Activated naive CD8-positive, alpha-beta T cell treated with anti-CD3 and anti-CD28 coated beads, Interleukin-2, amount 10 ng/mL, durations not matched to agents 7 days and 5 days (primary cell): Measurements from ENCODE around the gene DDX24. TPM values are rescaled to one million over a fixed set of nuclear protein-coding genes. Genes with fewer than 3 reads are reported as not detected.

Experiments used
- ATAC-seq: fragments of 150-1000 bp; cut with Tn5 transposase; one replicate; pipeline ENCODE4 v1.10.0; 2021; ENCODE audit warnings: low read depth, moderate library complexity
- POLR2A ChIA-PET: fragments of 350-600 bp; sonication (Branson Sonifier 250); formaldehyde crosslinking; loops from one replicate; lab custom pipeline; 2021; ENCODE audit warnings: antibody characterized with exemption; lab: Charles Lee
- DNase-seq: peaks from one replicate; pipeline ENCODE4 v3.0.0; 2021
- H3K27ac Mint-ChIP-seq: one replicate; pipeline ENCODE4 v1.8.0; 2022; ENCODE audit warnings: mild to moderate bottlenecking, mixed read lengths
- H3K27me3 Mint-ChIP-seq: one replicate; pipeline ENCODE4 v1.8.0; 2022; ENCODE audit warnings: mild to moderate bottlenecking, moderate library complexity, mixed read lengths
- H3K36me3 Mint-ChIP-seq: one replicate; pipeline ENCODE4 v1.8.0; 2021; ENCODE audit warnings: mild to moderate bottlenecking, mixed read lengths
- H3K4me1 Mint-ChIP-seq: one replicate; pipeline ENCODE4 v1.8.0; 2021; ENCODE audit warnings: mixed read lengths
- H3K4me3 Mint-ChIP-seq: one replicate; pipeline ENCODE4 v1.8.0; 2022; ENCODE audit warnings: mild to moderate bottlenecking, moderate library complexity, mixed read lengths
- H3K9me3 Mint-ChIP-seq: one replicate; pipeline ENCODE4 v1.8.0; 2021; ENCODE audit warnings: mixed read lengths
- total RNA-seq, 2 experiments: library from RNA; stranded (reverse); gene quantifications; one replicate each; pipeline ENCODE4 v1.2.3, GENCODE V29; 2021

The DDX24 gene
- 100 to 1,000 TPM; 232 to 237 TPM for total RNA-seq

GRCh38 chr14:94080621-94081385, at the start of gene DDX24, which contains the start of gene IFI27L1:
Gene DDX24 (minus strand): TSS chr14:94081202. CDS start chr14:94079742, 1,460 bp downstream.
Gene IFI27L1 (plus strand): TSS chr14:94081310. CDS start chr14:94096938, 15,628 bp downstream.
- peak; percentile 92 for ATAC-seq
- peaks cover 38% of the 10 kb centered on the region for H3K4me1 Mint-ChIP-seq
- H3K36me3 Mint-ChIP-seq: peaks cover 50% of the 10 kb centered on the region
- peak within 1 kb of the TSS; percentile 100 for H3K27ac Mint-ChIP-seq
- H3K9me3 Mint-ChIP-seq: no peaks in the 10 kb centered on the region
- H3K27me3 Mint-ChIP-seq: no peaks in the 10 kb centered on the region
- H3K4me3 Mint-ChIP-seq: peak within 1 kb of the TSS; percentile 99
- DNase-seq: peak; percentile 96
- POLR2A ChIA-PET: interaction anchor here (0.9 to 4.3 kb wide), 13 partner anchors 10 to 118 kb away, joined by 3 to 26 read pairs (median 4); partner anchors contain the start of genes IFI27 and OTUB2

DNA sequence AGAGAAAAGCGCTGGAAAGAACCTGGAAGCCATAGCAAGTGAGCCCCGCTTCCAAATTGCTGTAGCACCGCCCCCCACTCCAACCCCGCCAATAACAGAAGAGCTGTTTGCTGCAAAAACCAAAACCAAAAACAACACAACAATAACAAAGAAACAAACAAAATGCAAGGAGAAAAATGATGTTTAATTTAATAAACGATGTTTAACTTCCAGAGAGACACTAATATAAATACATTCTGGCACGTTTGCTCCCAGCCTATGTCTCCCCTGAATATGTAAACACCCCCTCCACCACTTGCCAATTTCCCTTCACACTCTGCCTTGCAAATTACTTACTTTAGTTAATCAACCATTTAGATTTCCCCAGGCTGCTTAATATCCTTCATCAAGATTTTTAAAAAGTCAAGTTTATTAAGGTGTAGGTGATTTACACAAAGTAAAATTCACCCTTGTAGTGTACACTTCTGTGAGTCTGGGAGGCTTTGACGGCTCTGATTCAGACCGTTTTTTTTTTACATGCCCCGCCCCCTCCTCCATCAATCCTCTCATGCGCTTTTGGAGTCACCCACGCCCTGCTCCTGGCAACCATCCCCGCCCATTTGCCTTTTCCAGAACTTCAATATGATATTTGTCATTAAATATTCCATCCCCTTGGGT, 48.9 kb upstream of the DDX24 start:
- H3K4me3 Mint-ChIP-seq: peak overlapping the region; percentile 95
- POLR2A ChIA-PET: interaction anchor here (0.9 to 2.1 kb wide), 3 partner anchors 13 to 49 kb away, joined by 3 to 11 read pairs (median 4); partner anchors contain the start of genes DDX24, IFI27 and IFI27L1
- ATAC-seq: no peak
- no peaks in the 10 kb centered on the region for H3K9me3 Mint-ChIP-seq
- peaks cover 27% of the 10 kb centered on the region for H3K27me3 Mint-ChIP-seq
- no peaks in the 10 kb centered on the region for H3K36me3 Mint-ChIP-seq
- H3K27ac Mint-ChIP-seq: peak overlapping the region; percentile 50
- H3K4me1 Mint-ChIP-seq: peaks cover 13% of the 10 kb centered on the region
- no peak for DNase-seq

GRCh38 chr14:94129111-94129757, 48.2 kb upstream of the DDX24 start, which contains the start of gene IFI27L2:
Gene IFI27L2 (minus strand): TSS chr14:94129604. CDS start chr14:94129564, 40 bp downstream.
- H3K27ac Mint-ChIP-seq: peak within 1 kb of the TSS; percentile 92
- DNase-seq (peak; percentile 69), ATAC-seq (peak; percentile 97)
- peaks cover 13% of the 10 kb centered on the region for H3K4me1 Mint-ChIP-seq
- H3K27me3 Mint-ChIP-seq: peaks cover 23% of the 10 kb centered on the region
- peak within 1 kb of the TSS; percentile 95 for H3K4me3 Mint-ChIP-seq
- no peaks in the 10 kb centered on the region for H3K36me3 Mint-ChIP-seq
- no peaks in the 10 kb centered on the region for H3K9me3 Mint-ChIP-seq
- POLR2A ChIA-PET: interaction anchor here (0.6 to 2.1 kb wide), 8 partner anchors 10 to 177 kb away, joined by 3 to 11 read pairs (median 4); partner anchors contain the start of genes DDX24, IFI27 and IFI27L1

GRCh38 chr14:94128216-94128839, 47.3 kb upstream of the DDX24 start:
- Mint-ChIP-seq H3K9me3 (no peaks in the 10 kb centered on the region), H3K27me3 (peaks cover 22% of the 10 kb centered on the region), H3K36me3 (no peaks in the 10 kb centered on the region), H3K4me3 (peak overlapping the region; percentile 95), H3K4me1 (peaks cover 13% of the 10 kb centered on the region), H3K27ac (peak overlapping the region; percentile 92)
- ATAC-seq (no peak), DNase-seq (no peak)
- POLR2A ChIA-PET: interaction anchor here (1.3 to 2.1 kb wide), 5 partner anchors 9 to 93 kb away, joined by 3 to 11 read pairs (median 5); partner anchors contain the start of genes DDX24, IFI27 and IFI27L1

- H3K4me3 Mint-ChIP-seq: no peak overlapping the region
- H3K9me3 Mint-ChIP-seq: peaks cover 2% of the 10 kb centered on the region
- POLR2A ChIA-PET: interaction anchor here (1.5 to 2.0 kb wide), 2 partner anchors 8 to 13 kb away, joined by 3 to 5 read pairs; no protein-coding TSS in a partner anchor
These were observed 46.3 kb upstream of the DDX24 start for GRCh38 chr14:94127330-94127729.

DNA sequence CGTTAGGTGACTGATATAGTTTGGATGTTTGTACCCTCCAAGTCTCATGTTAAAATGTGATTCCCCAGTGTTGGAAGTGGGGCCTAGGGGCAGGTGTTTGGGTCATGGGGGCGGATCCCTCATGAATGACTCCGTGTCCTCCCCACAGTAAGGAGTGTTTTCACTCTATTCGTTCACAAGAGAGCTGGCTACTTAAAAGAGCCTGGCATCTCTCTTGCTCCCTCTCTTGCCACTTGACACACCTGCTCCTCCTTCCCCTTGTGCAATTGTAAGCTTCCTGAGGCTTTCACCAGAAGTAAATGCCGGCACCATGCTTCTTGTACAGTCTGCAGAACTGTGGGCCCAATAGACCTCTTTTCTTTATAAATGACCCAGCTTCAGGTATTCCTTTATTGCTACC, 45.8 kb upstream of the DDX24 start:
- Mint-ChIP-seq H3K36me3 (no peaks in the 10 kb centered on the region), H3K27me3 (peaks cover 13% of the 10 kb centered on the region), H3K4me3 (no peak overlapping the region), H3K9me3 (peaks cover 2% of the 10 kb centered on the region), H3K4me1 (peaks cover 11% of the 10 kb centered on the region), H3K27ac (no peak overlapping the region)
- DNase-seq (no peak), ATAC-seq (no peak)
- POLR2A ChIA-PET: interaction anchor here (1.5 kb wide), 1 partner anchor 13 kb away, joined by 3 read pairs; no protein-coding TSS in a partner anchor

More at GRCh38 chr14:94127330-94127729, 46.3 kb upstream of the DDX24 start:
- no peak for ATAC-seq
- Mint-ChIP-seq H3K27ac (no peak overlapping the region), H3K36me3 (no peaks in the 10 kb centered on the region), H3K27me3 (peaks cover 17% of the 10 kb centered on the region), H3K4me1 (peaks cover 13% of the 10 kb centered on the region)
- DNase-seq: no peak

GRCh38 chr14:94126419-94126677, 45.3 kb upstream of the DDX24 start:
- Mint-ChIP-seq H3K27ac (no peak overlapping the region), H3K36me3 (no peaks in the 10 kb centered on the region), H3K9me3 (peaks cover 3% of the 10 kb centered on the region), H3K27me3 (peaks cover 12% of the 10 kb centered on the region), H3K4me1 (peaks cover 11% of the 10 kb centered on the region), H3K4me3 (no peak overlapping the region)
- POLR2A ChIA-PET: interaction anchor here (1.5 kb wide), 1 partner anchor 12 kb away, joined by 3 read pairs; no protein-coding TSS in a partner anchor
- DNase-seq (no peak), ATAC-seq (no peak)

- peaks cover 11% of the 10 kb centered on the region for H3K4me1 Mint-ChIP-seq
- no peak for ATAC-seq
- H3K27ac Mint-ChIP-seq: no peak overlapping the region
- H3K4me3 Mint-ChIP-seq: no peak overlapping the region
- no peaks in the 10 kb centered on the region for H3K36me3 Mint-ChIP-seq
- POLR2A ChIA-PET: interaction anchor here (1.2 to 1.5 kb wide), 2 partner anchors 11 to 12 kb away, joined by 3 to 4 read pairs; no protein-coding TSS in a partner anchor
- H3K27me3 Mint-ChIP-seq: peaks cover 9% of the 10 kb centered on the region
- H3K9me3 Mint-ChIP-seq: peaks cover 7% of the 10 kb centered on the region
- DNase-seq: no peak
These were observed 44.8 kb upstream of the DDX24 start for GRCh38 chr14:94125659-94126418.

DNA sequence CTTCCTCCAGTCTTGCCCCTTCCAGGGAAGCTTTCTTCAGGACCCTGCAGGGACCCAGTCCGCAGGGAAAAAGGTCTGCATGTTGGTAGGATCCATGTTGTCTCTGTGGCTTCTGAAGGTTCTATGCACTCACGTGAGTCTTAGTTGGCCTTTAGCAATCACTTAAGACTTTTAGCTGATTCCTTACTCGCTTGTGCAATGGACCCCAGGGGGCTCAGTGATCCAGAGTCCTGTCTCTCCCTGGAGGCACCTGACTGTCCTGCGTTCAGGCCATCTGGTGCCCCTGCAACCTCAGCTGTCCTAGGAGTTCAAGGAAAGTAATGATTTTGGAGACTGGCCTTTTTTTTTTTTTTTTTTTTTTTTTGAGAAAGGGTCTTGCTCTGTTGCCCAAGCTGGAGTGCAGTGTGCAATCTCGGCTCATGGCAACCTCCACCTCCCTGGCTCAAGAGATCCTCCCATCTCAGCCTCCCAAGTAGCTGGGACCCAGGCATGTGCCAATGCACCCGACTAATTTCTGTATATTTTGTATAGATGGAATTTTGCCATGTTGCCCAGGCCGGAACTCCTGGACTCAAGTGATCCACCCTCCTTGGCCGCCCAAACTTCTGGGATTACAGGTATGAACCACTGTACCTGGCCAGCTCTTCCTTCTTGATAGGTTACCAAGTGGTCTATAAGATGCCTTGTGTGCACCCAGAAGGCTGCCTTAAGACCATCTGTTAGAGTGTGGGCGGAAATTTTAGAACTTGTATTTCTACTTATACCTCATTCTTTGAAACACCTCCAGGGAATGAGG, 43.8 kb upstream of the DDX24 start:
- POLR2A ChIA-PET: interaction anchor here (0.9 to 1.5 kb wide), 3 partner anchors 10 to 44 kb away, joined by 3 to 4 read pairs (median 4); partner anchors contain the start of genes DDX24, IFI27 and IFI27L1
- no peaks in the 10 kb centered on the region for H3K36me3 Mint-ChIP-seq
- no peak overlapping the region for H3K27ac Mint-ChIP-seq
- H3K9me3 Mint-ChIP-seq: peaks cover 13% of the 10 kb centered on the region
- peaks cover 6% of the 10 kb centered on the region for H3K27me3 Mint-ChIP-seq
- ATAC-seq (no peak), DNase-seq (no peak)
- no peak overlapping the region for H3K4me3 Mint-ChIP-seq
- peaks cover 5% of the 10 kb centered on the region for H3K4me1 Mint-ChIP-seq

GRCh38 chr14:94123868-94124267, 42.9 kb upstream of the DDX24 start:
- POLR2A ChIA-PET: interaction anchor here (1.5 kb wide), 1 partner anchor 13 kb away, joined by 3 read pairs; the partner anchor contains the start of gene IFI27
- H3K27ac Mint-ChIP-seq: no peak overlapping the region
- H3K4me3 Mint-ChIP-seq: no peak overlapping the region

GRCh38 chr14:94123296-94123695, 42.3 kb upstream of the DDX24 start:
- POLR2A ChIA-PET: interaction anchor here (1.5 kb wide), 1 partner anchor 13 kb away, joined by 3 read pairs; the partner anchor contains the start of gene IFI27
- peaks cover under 1% of the 10 kb centered on the region for H3K4me1 Mint-ChIP-seq
- H3K27me3 Mint-ChIP-seq: peaks cover 9% of the 10 kb centered on the region
- no peak overlapping the region for H3K4me3 Mint-ChIP-seq
- H3K9me3 Mint-ChIP-seq: peaks cover 18% of the 10 kb centered on the region
- H3K36me3 Mint-ChIP-seq: no peaks in the 10 kb centered on the region
- DNase-seq (no peak), ATAC-seq (no peak)
- H3K27ac Mint-ChIP-seq: no peak overlapping the region

More at GRCh38 chr14:94123868-94124267, 42.9 kb upstream of the DDX24 start:
- no peaks in the 10 kb centered on the region for H3K36me3 Mint-ChIP-seq
- ATAC-seq (no peak), DNase-seq (no peak)
- peaks cover 18% of the 10 kb centered on the region for H3K9me3 Mint-ChIP-seq
- peaks cover 9% of the 10 kb centered on the region for H3K27me3 Mint-ChIP-seq
- peaks cover 5% of the 10 kb centered on the region for H3K4me1 Mint-ChIP-seq
